VCaP (cell line): ENCODE data around the gene PLPP1.

Experiments used
- H3K27ac ChIP-seq: fragments of 450-650 bp; 2 replicates; pipeline ENCODE4 v1.5.1; 2017
- TF ChIP-seq, protein P1 (sequence below): fragments of 450-650 bp; conservative IDR thresholded peaks from 2 replicates; pipeline ENCODE4 v1.5.1; 2017; ENCODE audit warnings: mild to moderate bottlenecking, moderate library complexity

PLPP1 gene

DNA sequence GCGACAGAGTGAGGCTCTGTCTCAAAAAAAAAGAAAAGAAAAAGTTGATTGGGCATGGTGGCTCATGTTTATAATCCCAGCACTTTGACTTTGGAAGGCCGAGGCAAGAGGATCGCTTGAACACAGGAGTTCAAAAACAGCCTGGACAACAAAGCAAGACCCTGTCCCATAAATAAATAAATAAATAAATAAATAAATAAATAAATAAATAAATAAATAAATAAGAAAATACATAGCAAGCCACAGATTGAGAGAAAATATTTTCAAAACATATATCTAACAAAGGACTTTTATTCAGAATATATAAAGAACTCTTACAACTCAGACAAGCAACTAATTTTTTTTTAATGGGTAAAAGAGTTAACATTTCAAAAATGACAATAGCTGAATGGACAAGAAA, 71.2 kb downstream of the PLPP1 start:
- no peak overlapping the region for H3K27ac ChIP-seq
- TF ChIP-seq, protein P1, sequence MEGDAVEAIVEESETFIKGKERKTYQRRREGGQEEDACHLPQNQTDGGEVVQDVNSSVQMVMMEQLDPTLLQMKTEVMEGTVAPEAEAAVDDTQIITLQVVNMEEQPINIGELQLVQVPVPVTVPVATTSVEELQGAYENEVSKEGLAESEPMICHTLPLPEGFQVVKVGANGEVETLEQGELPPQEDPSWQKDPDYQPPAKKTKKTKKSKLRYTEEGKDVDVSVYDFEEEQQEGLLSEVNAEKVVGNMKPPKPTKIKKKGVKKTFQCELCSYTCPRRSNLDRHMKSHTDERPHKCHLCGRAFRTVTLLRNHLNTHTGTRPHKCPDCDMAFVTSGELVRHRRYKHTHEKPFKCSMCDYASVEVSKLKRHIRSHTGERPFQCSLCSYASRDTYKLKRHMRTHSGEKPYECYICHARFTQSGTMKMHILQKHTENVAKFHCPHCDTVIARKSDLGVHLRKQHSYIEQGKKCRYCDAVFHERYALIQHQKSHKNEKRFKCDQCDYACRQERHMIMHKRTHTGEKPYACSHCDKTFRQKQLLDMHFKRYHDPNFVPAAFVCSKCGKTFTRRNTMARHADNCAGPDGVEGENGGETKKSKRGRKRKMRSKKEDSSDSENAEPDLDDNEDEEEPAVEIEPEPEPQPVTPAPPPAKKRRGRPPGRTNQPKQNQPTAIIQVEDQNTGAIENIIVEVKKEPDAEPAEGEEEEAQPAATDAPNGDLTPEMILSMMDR: no peak

DNA sequence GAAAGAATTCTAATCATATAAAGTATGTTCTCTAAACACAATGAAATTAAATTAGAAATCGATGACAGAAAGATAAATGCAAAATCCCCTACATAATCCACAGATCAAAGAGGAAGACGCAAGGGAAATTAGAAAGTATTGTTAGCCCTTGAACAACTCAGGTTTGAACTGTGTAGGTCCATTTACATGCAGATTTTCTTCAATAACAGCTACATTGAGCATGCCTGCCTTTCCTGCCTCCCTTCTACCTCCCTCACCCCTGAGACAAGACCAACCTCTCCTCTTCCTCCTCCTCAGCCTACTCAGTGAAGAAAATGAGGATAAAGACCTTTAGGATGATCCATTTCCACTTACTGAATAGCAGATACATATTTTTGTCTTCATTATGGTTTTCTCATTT, 75.2 kb downstream of the PLPP1 start:
- TF ChIP-seq, protein P1: no peak
- no peak overlapping the region for H3K27ac ChIP-seq

DNA sequence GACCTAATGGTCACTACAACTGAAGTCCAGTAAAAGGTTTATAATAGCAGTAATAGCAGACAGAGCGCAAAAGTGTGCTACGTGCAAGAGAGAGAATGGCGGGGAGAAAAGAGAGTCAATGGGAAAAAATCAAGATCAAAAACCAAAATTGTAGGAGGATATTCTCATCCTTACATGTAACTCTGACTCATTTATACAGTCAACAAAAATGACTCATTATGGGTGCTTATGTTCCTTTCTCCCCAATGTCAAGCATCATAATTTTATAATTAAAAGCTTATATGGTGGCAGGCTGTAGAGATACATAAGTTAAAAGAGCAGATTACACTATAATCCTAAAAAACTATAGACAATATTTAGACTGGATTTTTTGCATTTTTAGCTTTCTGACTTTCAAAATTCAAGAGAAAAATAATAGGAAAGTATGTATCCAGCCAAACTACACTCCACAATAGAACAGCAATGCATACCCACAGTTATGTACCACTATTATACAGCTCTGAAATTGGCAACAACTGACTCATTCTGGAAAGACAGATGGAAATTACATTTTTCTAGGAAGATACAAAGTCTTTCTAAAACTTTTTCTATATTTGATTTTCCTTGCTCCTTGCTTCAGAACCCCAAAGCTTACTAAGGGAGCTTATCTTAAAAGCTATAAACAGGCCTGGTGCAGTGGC, 78.4 kb downstream of the PLPP1 start:
- TF ChIP-seq, protein P1: no peak
- H3K27ac ChIP-seq: no peak overlapping the region

DNA sequence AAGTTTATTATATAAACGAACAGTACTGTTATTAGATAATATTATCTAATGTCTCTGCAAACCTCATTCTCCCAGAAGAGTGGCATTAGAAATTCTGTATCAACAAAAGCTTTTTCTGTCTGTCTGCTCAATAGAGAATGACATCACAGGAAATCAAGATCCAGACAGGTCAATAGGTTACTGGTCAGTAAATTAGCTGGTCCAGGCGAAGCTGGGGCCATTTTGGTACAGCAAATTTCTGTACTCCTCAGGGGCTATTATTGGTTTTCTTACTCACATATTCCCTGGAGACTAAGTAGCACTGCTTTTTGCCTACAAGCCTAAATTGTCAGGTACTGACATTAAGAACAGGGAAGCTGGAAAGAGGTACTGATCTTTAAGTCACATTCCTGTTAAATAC, 80.5 kb downstream of the PLPP1 start:
- TF ChIP-seq, protein P1: no peak
- H3K27ac ChIP-seq: no peak overlapping the region

DNA sequence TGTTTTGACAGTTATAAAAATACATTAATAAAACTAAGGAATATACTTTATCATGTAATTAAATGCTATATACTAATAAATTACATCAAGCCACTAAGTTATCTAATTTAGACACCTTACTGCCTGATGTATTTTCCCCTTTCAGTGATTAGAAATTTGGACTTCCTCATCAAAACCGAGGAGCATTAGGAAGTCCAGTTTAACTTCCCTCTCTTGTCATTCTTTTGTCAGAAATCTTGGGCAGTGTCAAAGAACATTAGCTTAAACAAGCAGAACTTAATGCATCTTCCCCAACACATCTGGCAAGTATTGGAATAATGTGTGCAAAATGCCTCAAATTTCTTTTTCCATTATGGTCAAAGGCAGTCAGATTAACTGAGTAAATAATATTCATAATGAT, 81.6 kb downstream of the PLPP1 start:
- TF ChIP-seq, protein P1: no peak
- H3K27ac ChIP-seq: no peak overlapping the region

DNA sequence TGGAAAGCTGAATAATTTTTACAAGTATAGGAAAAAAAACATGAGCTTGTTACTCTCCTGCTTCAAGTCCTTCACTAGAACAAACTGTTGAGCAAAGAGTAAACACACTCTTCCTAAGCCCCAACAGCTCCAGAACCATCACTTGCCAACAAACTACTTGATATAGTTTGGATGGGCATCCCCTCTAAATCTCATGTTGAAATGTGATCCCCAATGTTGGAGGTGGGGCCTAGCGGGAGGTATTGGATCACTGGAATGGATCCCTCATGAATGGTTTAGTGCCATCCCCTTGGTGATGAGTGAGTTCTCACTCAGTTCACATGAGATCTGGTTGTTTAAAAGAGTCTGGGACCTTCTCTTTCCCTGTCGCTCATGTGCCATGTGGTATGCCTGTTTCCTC, 82.8 kb downstream of the PLPP1 start:
- TF ChIP-seq, protein P1: no peak
- peak overlapping the region; percentile 2; the same call in 1 of the 2 replicates for H3K27ac ChIP-seq

DNA sequence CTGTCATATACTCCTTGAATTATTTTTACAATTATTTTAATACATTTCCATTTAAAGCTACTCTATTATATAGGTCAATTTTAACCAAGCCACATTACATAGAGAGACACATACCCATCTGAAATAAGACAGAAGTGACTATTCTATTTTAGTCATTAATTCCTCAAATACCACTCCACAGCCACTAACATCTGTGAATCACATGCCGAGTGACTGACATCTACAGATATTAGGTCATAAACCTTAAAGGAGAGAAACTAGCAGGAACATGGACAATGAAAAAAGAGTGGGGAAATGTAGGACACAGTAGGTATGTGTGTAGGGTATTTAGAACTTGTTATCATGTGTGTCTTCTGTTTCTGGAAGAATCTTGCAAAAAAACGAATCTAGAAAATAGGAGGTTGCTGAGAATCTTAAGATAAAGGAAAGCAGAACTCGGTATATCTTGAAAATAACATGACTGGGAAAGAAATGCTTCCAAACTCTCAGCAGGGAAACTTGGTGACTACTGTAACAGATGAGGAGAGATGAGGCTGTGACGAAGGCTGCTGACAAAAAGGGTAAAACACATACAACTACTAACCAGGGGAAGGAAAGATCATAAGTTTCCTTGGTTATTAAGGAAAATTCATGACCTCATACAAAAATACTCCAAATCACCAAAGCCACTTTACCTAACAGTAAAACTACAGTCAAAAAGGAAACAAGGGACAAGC, 84.6 kb downstream of the PLPP1 start:
- TF ChIP-seq, protein P1: no peak
- no peak overlapping the region for H3K27ac ChIP-seq
